GM18870 (cell line): ENCODE measurements around the gene ACSL1.

Experiments
- ATAC-seq: cut with Tn5 transposase; IDR thresholded peaks from one replicate; pipeline ENCODE4 v1.9.1; 2021; ENCODE audit warnings: moderate library complexity; ENCODE audit not compliant: unreplicated experiment

Gene ACSL1

GRCh38 chr4:184825896-184826690 is at the start of gene ACSL1:
Gene ACSL1 (minus strand): TSS chr4:184825968. CDS start chr4:184803514, 22,454 bp downstream.
- peak; percentile 37 for ATAC-seq

GRCh38 chr4:184873054-184873453 is 47.3 kb upstream of the ACSL1 start:
- ATAC-seq: no peak

- ATAC-seq: no peak
These were observed 45.0 kb upstream of the ACSL1 start for GRCh38 chr4:184870718-184871117.

GRCh38 chr4:184868623-184869022 is 42.9 kb upstream of the ACSL1 start:
- no peak for ATAC-seq

GRCh38 chr4:184863916-184864315 is 38.1 kb upstream of the ACSL1 start:
- no peak for ATAC-seq

- no peak for ATAC-seq
These were observed 35.3 kb upstream of the ACSL1 start for GRCh38 chr4:184861047-184861446.

- peak; percentile 53 for ATAC-seq
These were observed 34.4 kb upstream of the ACSL1 start for GRCh38 chr4:184860018-184860779.

GRCh38 chr4:184857441-184858121 is 31.8 kb upstream of the ACSL1 start:
- no peak for ATAC-seq

- ATAC-seq: peak; percentile 38
These were observed 30.5 kb upstream of the ACSL1 start for GRCh38 chr4:184856277-184856609.

GRCh38 chr4:184854673-184855072 is 28.9 kb upstream of the ACSL1 start:
- no peak for ATAC-seq

GRCh38 chr4:184853436-184853835 is 27.7 kb upstream of the ACSL1 start:
- ATAC-seq: no peak

- ATAC-seq: no peak
These were observed 26.1 kb upstream of the ACSL1 start for GRCh38 chr4:184851886-184852285.

GRCh38 chr4:184851200-184851541 is 25.4 kb upstream of the ACSL1 start:
- ATAC-seq: peak; percentile 62

GRCh38 chr4:184850431-184851199 is 24.8 kb upstream of the ACSL1 start:
- peak; percentile 39 for ATAC-seq

GRCh38 chr4:184850018-184850417 is 24.2 kb upstream of the ACSL1 start:
- no peak for ATAC-seq

- peak; percentile 45 for ATAC-seq
These were observed 23.4 kb upstream of the ACSL1 start for GRCh38 chr4:184849185-184849584.

- ATAC-seq: no peak
These were observed 22.7 kb upstream of the ACSL1 start for GRCh38 chr4:184848510-184848909.

- ATAC-seq: no peak
These were observed 20.8 kb upstream of the ACSL1 start for GRCh38 chr4:184846531-184846930.

- no peak for ATAC-seq
These were observed 19.7 kb upstream of the ACSL1 start for GRCh38 chr4:184845367-184846021.

- ATAC-seq: no peak
These were observed 19.0 kb upstream of the ACSL1 start for GRCh38 chr4:184844742-184845141.
